Measurements from ENCODE around the gene MYO3A.

GRCh38 chr10:26172131-26172530 lies 238.1 kb downstream of the MYO3A start:
- no peak for TF ChIP-seq CTCF (IDR thresholded peaks at IDR 0.05 in 2 of 3, conservative IDR thresholded peaks at IDR 0.05 in 1 of 3; ENCODE audit: borderline replicate concordance in 1 of 3, insufficient read depth in 1 of 3, low read depth in 2 of 3, low read length in 2 of 3)
- no peak for TF ChIP-seq CEBPB (IDR thresholded peaks at IDR 0.05; ENCODE audit: low read depth)
- no peak for TF ChIP-seq POLR2AphosphoS5 (IDR thresholded peaks at IDR 0.05; ENCODE audit: low read depth, low read length)

Data from HCT116 (cell line).